TTC549 (cell line): ENCODE data around the gene H19.

Experiments
- FAIRE-seq: peaks from 2 replicates; lab custom pipeline; 2012; peaks lifted over from hg19 to GRCh38; lab: Jason Lieb, UNC

The H19 gene

GRCh38 chr11:1997755-1998154 is at the start of gene H19:
H19 (minus strand) TSS chr11:1997842.
- no peak for FAIRE-seq

GRCh38 chr11:2041963-2042362 is 44.3 kb upstream of the H19 start:
- no peak for FAIRE-seq

- FAIRE-seq, result no peak
Measured at GRCh38 chr11:2041153-2041552, 43.5 kb upstream of the H19 start.

GRCh38 chr11:2039198-2039759 is 41.6 kb upstream of the H19 start:
- FAIRE-seq, result no peak

- no peak for FAIRE-seq
Measured at GRCh38 chr11:2036863-2037486, 39.3 kb upstream of the H19 start.

- no peak for FAIRE-seq
Measured at GRCh38 chr11:2035382-2035781, 37.7 kb upstream of the H19 start.

GRCh38 chr11:2031058-2031457 is 33.4 kb upstream of the H19 start:
- FAIRE-seq, result no peak

- no peak for FAIRE-seq
Measured at GRCh38 chr11:2027708-2028107, 30.1 kb upstream of the H19 start.

GRCh38 chr11:2015025-2015424 is 17.4 kb upstream of the H19 start:
- FAIRE-seq, result no peak

GRCh38 chr11:2012440-2012839 is 14.8 kb upstream of the H19 start:
- no peak for FAIRE-seq

GRCh38 chr11:2004466-2004865 is 6.8 kb upstream of the H19 start:
- no peak for FAIRE-seq

- no peak for FAIRE-seq
Measured at GRCh38 chr11:2002807-2003206, 5.2 kb upstream of the H19 start.

- FAIRE-seq, result no peak
Measured at GRCh38 chr11:2002042-2002776, 4.6 kb upstream of the H19 start.

- no peak for FAIRE-seq
Measured at GRCh38 chr11:1998861-1999260, 1.2 kb upstream of the H19 start.

- FAIRE-seq, result no peak
Measured at GRCh38 chr11:1998290-1998689, 648 bp upstream of the H19 start.

GRCh38 chr11:1994121-1994520 is 3.5 kb downstream of the H19 start:
- FAIRE-seq, result no peak

GRCh38 chr11:1992111-1992510 is 5.5 kb downstream of the H19 start:
- no peak for FAIRE-seq

- FAIRE-seq, result no peak
Measured at GRCh38 chr11:1990872-1991578, 6.6 kb downstream of the H19 start.

GRCh38 chr11:1989953-1990352 is 7.7 kb downstream of the H19 start:
- no peak for FAIRE-seq

GRCh38 chr11:1988667-1989317 is 8.8 kb downstream of the H19 start:
- peak; percentile 33 for FAIRE-seq

GRCh38 chr11:1988174-1988573 is 9.5 kb downstream of the H19 start:
- no peak for FAIRE-seq

- no peak for FAIRE-seq
Measured at GRCh38 chr11:1987024-1987423, 10.6 kb downstream of the H19 start.

- no peak for FAIRE-seq
Measured at GRCh38 chr11:1983601-1983961, 14.1 kb downstream of the H19 start.
